ENCODE measurements around the gene STARD4. TPM values are rescaled to one million over a fixed set of nuclear protein-coding genes. Genes with fewer than 3 reads are reported as not detected.
A peak's percentile ranks its signal among the peaks of the same experiment; 100 is the strongest.

The STARD4 gene
- total and polyA plus RNA-seq, 8 donors = 4.4 to 45.5 (median 11.9) TPM

- 88 to 100% (median 96%) methylated on average over 1 of the region's 1 CpG for WGBS, 5 donors
- Histone ChIP-seq H3K36me3 (no peaks in the 10 kb centered on the region), H3K9me3 (no peaks in the 10 kb centered on the region), H3K4me1 (peaks cover 0 to 27% (median 17%) of the 10 kb centered on the region in 4 donors), H3K27me3 (no peaks in the 10 kb centered on the region), H3K4me3 (no peak overlapping the region), H3K27ac (no peak overlapping the region)
- intact Hi-C loops (cut with DNase I; ENCODE audit: low total_unique reads) = loop anchor here (5.0 to 10.0 kb wide), 2 partner anchors 212 to 594 kb away; no protein-coding TSS in a partner anchor
- TF ChIP-seq POLR2AphosphoS5 (IDR thresholded peaks at IDR 0.05) = no peak
- TF ChIP-seq EP300 (IDR thresholded peaks at IDR 0.05) = no peak
- no peak for TF ChIP-seq POLR2A (IDR thresholded peaks at IDR 0.05)
- TF ChIP-seq CTCF (IDR thresholded peaks at IDR 0.05) = no peak
- DNase-seq = no peak
Measured at GRCh38 chr5:111552896-111553295, 40.6 kb upstream of the STARD4 start.

GRCh38 chr5:111552492-111552891 lies 40.2 kb upstream of the STARD4 start:
- TF ChIP-seq POLR2A (IDR thresholded peaks at IDR 0.05) (no peak), POLR2AphosphoS5 (IDR thresholded peaks at IDR 0.05) (no peak), CTCF (IDR thresholded peaks at IDR 0.05) (no peak), EP300 (IDR thresholded peaks at IDR 0.05) (no peak)
- no peaks in the 10 kb centered on the region for H3K36me3 ChIP-seq
- intact Hi-C loops (cut with DNase I; ENCODE audit: low total_unique reads) = loop anchor here (5.0 to 10.0 kb wide), 2 partner anchors 212 to 595 kb away; no protein-coding TSS in a partner anchor
- no peaks in the 10 kb centered on the region for H3K9me3 ChIP-seq
- H3K27me3 ChIP-seq = no peaks in the 10 kb centered on the region
- peaks cover 0 to 27% (median 17%) of the 10 kb centered on the region in 4 donors for H3K4me1 ChIP-seq
- no peak overlapping the region for H3K4me3 ChIP-seq
- 90 to 98% (median 92%) methylated on average over 2 of the region's 2 CpGs for WGBS, 5 donors
- DNase-seq = no peak
- no peak overlapping the region for H3K27ac ChIP-seq

- peak overlapping the region in 1 of 5 donors; percentile 1 for H3K27ac ChIP-seq
- 52 to 63% (median 57%) methylated on average over 7 of the region's 7 CpGs for WGBS, 5 donors
- H3K36me3 ChIP-seq = no peaks in the 10 kb centered on the region
- no peak for DNase-seq
- H3K4me1 ChIP-seq = peaks cover 0 to 27% (median 17%) of the 10 kb centered on the region in 4 donors
- H3K9me3 ChIP-seq = no peaks in the 10 kb centered on the region
- no peak for TF ChIP-seq POLR2AphosphoS5 (IDR thresholded peaks at IDR 0.05)
- TF ChIP-seq EP300 (IDR thresholded peaks at IDR 0.05) = no peak
- TF ChIP-seq POLR2A (IDR thresholded peaks at IDR 0.05) = no peak
- no peak for TF ChIP-seq CTCF (IDR thresholded peaks at IDR 0.05)
- H3K4me3 ChIP-seq = no peak overlapping the region
- no peaks in the 10 kb centered on the region for H3K27me3 ChIP-seq
- intact Hi-C loops (cut with DNase I; ENCODE audit: low total_unique reads) = loop anchor here (5.0 to 10.0 kb wide), 2 partner anchors 213 to 596 kb away; no protein-coding TSS in a partner anchor
Measured at GRCh38 chr5:111551569-111552275, 39.4 kb upstream of the STARD4 start.

GRCh38 chr5:111551161-111551560 lies 38.8 kb upstream of the STARD4 start:
- H3K4me1 ChIP-seq = peaks cover 0 to 27% (median 17%) of the 10 kb centered on the region in 4 donors
- H3K9me3 ChIP-seq = no peaks in the 10 kb centered on the region
- H3K27ac ChIP-seq = peak overlapping the region in 3 of 5 donors; percentile 24 to 39 (median 32)
- 55 to 74% (median 68%) methylated on average over 1 of the region's 1 CpG for WGBS, 5 donors
- intact Hi-C loops (cut with DNase I; ENCODE audit: low total_unique reads) = loop anchor here (5.0 to 10.0 kb wide), 2 partner anchors 214 to 596 kb away; no protein-coding TSS in a partner anchor
- no peak overlapping the region for H3K4me3 ChIP-seq
- no peaks in the 10 kb centered on the region for H3K36me3 ChIP-seq
- no peak for DNase-seq
- TF ChIP-seq CTCF (IDR thresholded peaks at IDR 0.05) (no peak), POLR2AphosphoS5 (IDR thresholded peaks at IDR 0.05) (no peak), EP300 (IDR thresholded peaks at IDR 0.05) (no peak), POLR2A (IDR thresholded peaks at IDR 0.05) (no peak)
- H3K27me3 ChIP-seq = no peaks in the 10 kb centered on the region
